Left ventricle myocardium superior (tissue), 1 donor: Measurements from ENCODE around the gene SDS. TPM values are rescaled to one million over a fixed set of nuclear protein-coding genes. Genes with fewer than 3 reads are reported as not detected.
A peak's percentile ranks its signal among the peaks of the same experiment; 100 is the strongest.

Source experiments
- ATAC-seq: fragments of 200-7000 bp; cut with Tn5 transposase; one replicate; pipeline ENCODE4 v1.9.1; 2020; ENCODE audit warnings: mild to moderate bottlenecking, moderate library complexity
- DNase-seq: peaks from one replicate; pipeline ENCODE4 v3.0.0-alpha.2; 2020
- intact Hi-C: fragments of 100-400 bp; cut with micrococcal nuclease; formaldehyde crosslinking; loops from one replicate; pipeline ENCODE4 v1.11.0; 2022
- total RNA-seq: library from RNA; stranded (reverse); fragmentation: NEBNext Ultra II Directional; extraction: Animal tissue kit (Norgen Biotek cat#: 25700); gene quantifications from one replicate; pipeline ENCODE4 v1.2.1, GENCODE V29; 2021
- donor health status: DM: no; HTN: yes; CAD: no; lungs with severe emphysema.

The SDS gene
- total RNA-seq, 1 donor from 2014 or later = not detected

GRCh38 chr12:113388351-113388750 is 15.3 kb downstream of the SDS start:
- ATAC-seq (no peak), DNase-seq (no peak)
- intact Hi-C loops = no loop called here

GRCh38 chr12:113387631-113388030 is 16.1 kb downstream of the SDS start:
- intact Hi-C loops = no loop called here
- DNase-seq (no peak), ATAC-seq (no peak)

GRCh38 chr12:113386866-113387566 is 16.7 kb downstream of the SDS start:
- no peak for DNase-seq
- intact Hi-C loops = no loop called here
- no peak for ATAC-seq

GRCh38 chr12:113385282-113385882 is 18.3 kb downstream of the SDS start:
- intact Hi-C loops = no loop called here
- ATAC-seq (no peak), DNase-seq (no peak)

GRCh38 chr12:113384778-113385177 is 18.9 kb downstream of the SDS start:
- ATAC-seq = no peak

GRCh38 chr12:113382206-113382605 is 21.5 kb downstream of the SDS start:
- intact Hi-C loops = no loop called here
- ATAC-seq = no peak
- no peak for DNase-seq

More at GRCh38 chr12:113384778-113385177, 18.9 kb downstream of the SDS start:
- intact Hi-C loops = no loop called here
- no peak for DNase-seq

GRCh38 chr12:113381220-113381619 is 22.5 kb downstream of the SDS start:
- DNase-seq = no peak

GRCh38 chr12:113378291-113378690 is 25.4 kb downstream of the SDS start:
- ATAC-seq (no peak), DNase-seq (no peak)
- intact Hi-C loops = no loop called here

More at GRCh38 chr12:113381220-113381619, 22.5 kb downstream of the SDS start:
- intact Hi-C loops = no loop called here
- ATAC-seq = no peak

GRCh38 chr12:113374823-113375428 is 28.8 kb downstream of the SDS start:
- no peak for ATAC-seq
- intact Hi-C loops = no loop called here
- no peak for DNase-seq

GRCh38 chr12:113373969-113374368 is 29.7 kb downstream of the SDS start:
- intact Hi-C loops = no loop called here
- ATAC-seq = no peak
- DNase-seq = no peak

- ATAC-seq (no peak), DNase-seq (no peak)
- intact Hi-C loops = no loop called here
Measured at GRCh38 chr12:113373440-113373839, 30.2 kb downstream of the SDS start.

GRCh38 chr12:113372371-113372770 is 31.3 kb downstream of the SDS start:
- intact Hi-C loops = no loop called here
- DNase-seq (no peak), ATAC-seq (no peak)

GRCh38 chr12:113371808-113372207 is 31.9 kb downstream of the SDS start:
- DNase-seq (no peak), ATAC-seq (no peak)
- intact Hi-C loops = no loop called here

- intact Hi-C loops = no loop called here
- ATAC-seq = no peak
- DNase-seq = no peak
Measured at GRCh38 chr12:113370923-113371682, 32.6 kb downstream of the SDS start.

- intact Hi-C loops = no loop called here
- DNase-seq = no peak
- ATAC-seq = no peak
Measured at GRCh38 chr12:113369391-113369985, 34.2 kb downstream of the SDS start.

GRCh38 chr12:113368331-113368730 is 35.4 kb downstream of the SDS start:
- ATAC-seq = no peak
- no peak for DNase-seq
- intact Hi-C loops = no loop called here

- peak; percentile 35 for DNase-seq
- intact Hi-C loops = no loop called here
- ATAC-seq = peak; percentile 91
Measured at GRCh38 chr12:113366827-113367226, 36.9 kb downstream of the SDS start.

GRCh38 chr12:113365639-113366395 is 37.9 kb downstream of the SDS start:
- no peak for DNase-seq
- ATAC-seq = peak; percentile 70
- intact Hi-C loops = no loop called here

- ATAC-seq (no peak), DNase-seq (no peak)
- intact Hi-C loops = no loop called here
Measured at GRCh38 chr12:113364698-113365097, 39.0 kb downstream of the SDS start.
